Colon (tissue), 2 donors: ENCODE data around the gene FOSL1.
"Not testable (repeated sequence)": the region's sequence is repeated elsewhere in the genome, so short reads cannot be mapped to it uniquely, and the experiment has no call there.

Experiments
- FAIRE-seq: peaks from 2 replicates; lab custom pipeline; 2012; peaks lifted over from hg19 to GRCh38; lab: Jason Lieb, UNC
- donor health status: control.
- donor health status: control.

Gene FOSL1

GRCh38 chr11:65896034-65896999, 3.9 kb downstream of the FOSL1 start:
- no peak for FAIRE-seq

GRCh38 chr11:65895482-65895981, 4.7 kb downstream of the FOSL1 start:
- no peak for FAIRE-seq

- no peak for FAIRE-seq
Measured at GRCh38 chr11:65894034-65894591, 6.1 kb downstream of the FOSL1 start.

GRCh38 chr11:65892661-65893317, 7.4 kb downstream of the FOSL1 start:
- no peak for FAIRE-seq

- FAIRE-seq, result not testable (repeated sequence)
Measured at GRCh38 chr11:65892137-65892540, 8.0 kb downstream of the FOSL1 start.

- no peak for FAIRE-seq
Measured at GRCh38 chr11:65891219-65892136, 8.7 kb downstream of the FOSL1 start.

GRCh38 chr11:65890324-65891218, 9.6 kb downstream of the FOSL1 start, which contains the start of gene CCDC85B:
CCDC85B (plus strand) TSS chr11:65890673; CDS start chr11:65890784, 111 bp downstream.
- FAIRE-seq, result no peak

- FAIRE-seq, result no peak
Measured at GRCh38 chr11:65888163-65888814, 11.9 kb downstream of the FOSL1 start, which contains the start of gene FIBP. FIBP (minus strand) TSS chr11:65888471; CDS start chr11:65888418, 53 bp downstream.

- FAIRE-seq, result no peak
Measured at GRCh38 chr11:65887723-65888162, 12.4 kb downstream of the FOSL1 start.

- no peak for FAIRE-seq
Measured at GRCh38 chr11:65886826-65887722, 13.1 kb downstream of the FOSL1 start.

- no peak for FAIRE-seq
Measured at GRCh38 chr11:65885808-65886536, 14.2 kb downstream of the FOSL1 start.

- no peak for FAIRE-seq
Measured at GRCh38 chr11:65885231-65885630, 15.0 kb downstream of the FOSL1 start.

GRCh38 chr11:65884716-65885092, 15.5 kb downstream of the FOSL1 start:
- FAIRE-seq, result no peak

- no peak for FAIRE-seq
Measured at GRCh38 chr11:65883786-65884715, 16.1 kb downstream of the FOSL1 start.

- FAIRE-seq, result no peak
Measured at GRCh38 chr11:65883058-65883761, 17.0 kb downstream of the FOSL1 start.
